PC-3 (cell line): ENCODE data around the gene NT5DC1.

Experiments
- EZH2 ChIP-seq: fragments of 300-600 bp; sonication (generic); IDR thresholded peaks from one replicate; pipeline ENCODE4 v1.6.1; 2017; ENCODE audit warnings: antibody characterized with exemption, mild to moderate bottlenecking, low read length; ENCODE audit not compliant: unreplicated experiment
- TF ChIP-seq, protein P1 (sequence below): fragments of 300-600 bp; sonication (generic); conservative IDR thresholded peaks from 2 replicates; pipeline ENCODE4 v1.5.1; 2017; ENCODE audit warnings: antibody characterized with exemption, low read depth, mild to moderate bottlenecking, low read length

DNA sequence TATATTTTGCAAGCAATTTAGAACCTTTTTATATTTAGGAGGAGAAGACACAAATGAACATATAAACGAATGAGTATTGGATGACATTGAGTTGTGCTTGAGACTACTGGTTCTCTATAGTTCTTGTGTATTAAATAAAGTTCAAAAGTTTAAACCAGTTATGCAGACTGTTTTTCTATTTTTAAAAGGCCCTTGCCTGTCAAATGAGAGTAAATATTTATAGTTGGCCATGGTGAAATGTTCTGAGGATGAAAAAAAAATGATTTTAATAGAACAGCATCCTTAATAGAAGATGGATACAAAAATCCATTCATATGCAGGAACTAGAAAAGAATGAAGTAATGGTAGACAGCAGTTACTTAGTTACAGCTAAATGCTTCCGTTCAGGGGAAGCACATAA, 88.8 kb downstream of the NT5DC1 start:
- TF ChIP-seq EZH2 = no peak
- TF ChIP-seq, protein P1, sequence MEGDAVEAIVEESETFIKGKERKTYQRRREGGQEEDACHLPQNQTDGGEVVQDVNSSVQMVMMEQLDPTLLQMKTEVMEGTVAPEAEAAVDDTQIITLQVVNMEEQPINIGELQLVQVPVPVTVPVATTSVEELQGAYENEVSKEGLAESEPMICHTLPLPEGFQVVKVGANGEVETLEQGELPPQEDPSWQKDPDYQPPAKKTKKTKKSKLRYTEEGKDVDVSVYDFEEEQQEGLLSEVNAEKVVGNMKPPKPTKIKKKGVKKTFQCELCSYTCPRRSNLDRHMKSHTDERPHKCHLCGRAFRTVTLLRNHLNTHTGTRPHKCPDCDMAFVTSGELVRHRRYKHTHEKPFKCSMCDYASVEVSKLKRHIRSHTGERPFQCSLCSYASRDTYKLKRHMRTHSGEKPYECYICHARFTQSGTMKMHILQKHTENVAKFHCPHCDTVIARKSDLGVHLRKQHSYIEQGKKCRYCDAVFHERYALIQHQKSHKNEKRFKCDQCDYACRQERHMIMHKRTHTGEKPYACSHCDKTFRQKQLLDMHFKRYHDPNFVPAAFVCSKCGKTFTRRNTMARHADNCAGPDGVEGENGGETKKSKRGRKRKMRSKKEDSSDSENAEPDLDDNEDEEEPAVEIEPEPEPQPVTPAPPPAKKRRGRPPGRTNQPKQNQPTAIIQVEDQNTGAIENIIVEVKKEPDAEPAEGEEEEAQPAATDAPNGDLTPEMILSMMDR = no peak
